Smooth muscle cell (in vitro differentiated cells): ENCODE data around the gene CAPS. TPM values are rescaled to one million over a fixed set of nuclear protein-coding genes. Genes with fewer than 3 reads are reported as not detected.

ENCODE experiments used
- DNase-seq: peaks from one replicate; lab custom pipeline; 2025; ENCODE audit not compliant: unreplicated experiment; lab: John Stamatoyannopoulos, UW
- H2AFZ ChIP-seq: fragments of 200-600 bp; sonication (generic); 2 replicates; pipeline ENCODE4 v1.6.0; 2016; ENCODE audit warnings: antibody characterized with exemption, low read depth, mild to moderate bottlenecking
- H3F3A ChIP-seq: fragments of 200-600 bp; sonication (generic); 2 replicates; pipeline ENCODE4 v1.6.0; 2017; ENCODE audit warnings: antibody characterized with exemption, low read depth
- H3K27ac ChIP-seq: fragments of 200-600 bp; sonication (generic); 2 replicates; pipeline ENCODE4 v1.5.1; 2016; ENCODE audit warnings: low read depth, mild to moderate bottlenecking
- H3K27me3 ChIP-seq: fragments of 200-600 bp; sonication (generic); 2 replicates; pipeline ENCODE4 v1.6.1; 2016; ENCODE audit warnings: low read depth, mild to moderate bottlenecking
- H3K36me3 ChIP-seq: fragments of 200-600 bp; sonication (generic); 2 replicates; pipeline ENCODE4 v1.5.1; 2016; ENCODE audit warnings: low read depth
- H3K4me1 ChIP-seq: fragments of 200-600 bp; sonication (generic); 2 replicates; pipeline ENCODE4 v1.5.1; 2016; ENCODE audit warnings: low read depth
- H3K4me2 ChIP-seq: fragments of 200-600 bp; sonication (generic); 2 replicates; pipeline ENCODE4 v1.6.0; 2016; ENCODE audit warnings: mild to moderate bottlenecking
- H3K4me3 ChIP-seq: fragments of 200-600 bp; sonication (generic); 2 replicates; pipeline ENCODE4 v1.5.1; 2016; ENCODE audit warnings: mild to moderate bottlenecking
- H3K79me2 ChIP-seq: fragments of 200-600 bp; sonication (generic); 2 replicates; pipeline ENCODE4 v1.6.0; 2016; ENCODE audit warnings: low read depth, mild to moderate bottlenecking
- H3K9ac ChIP-seq: fragments of 200-600 bp; sonication (generic); 2 replicates; pipeline ENCODE4 v1.6.0; 2016; ENCODE audit warnings: low read depth
- H3K9me3 ChIP-seq: fragments of 200-600 bp; sonication (generic); replicated peaks from 2 replicates; pipeline ENCODE4 v1.5.1; 2016; ENCODE audit warnings: low read depth
- H4K20me1 ChIP-seq: fragments of 200-600 bp; sonication (generic); 2 replicates; pipeline ENCODE4 v1.6.0; 2016; ENCODE audit warnings: low read depth
- WGBS: methylation state at CpG from one replicate; pipeline ENCODE4 v1.1.7; 2016; ENCODE audit warnings: low lambda C conversion rate; 5-methylcytosine and 5-hydroxymethylcytosine counted together
- polyA plus RNA-seq: library from polyadenylated mRNA; unstranded; fragments of >200 nt; fragmentation: Nextera tagmentation; extraction: Ambion mirVana; gene quantifications from 2 replicates; pipeline ENCODE4 v1.2.1, GENCODE V29; 2016
- total RNA-seq: library from RNA; depleted of rRNA; stranded (reverse); fragments of >200 nt; gene quantifications from 2 replicates; pipeline ENCODE4 v1.2.3, GENCODE V29; 2014
- TF ChIP-seq, protein P1 (sequence below): fragments of 200-600 bp; sonication (generic); IDR thresholded peaks from 2 replicates; pipeline ENCODE4 v1.5.1; 2017; ENCODE audit warnings: borderline replicate concordance, mild to moderate bottlenecking, antibody characterized with exemption; ENCODE audit not compliant: insufficient read depth, poor library complexity, severe bottlenecking

CAPS gene
- total and polyA plus RNA-seq, 2 experiments from 2014 or later, result 5.1 to 17.3 TPM

GRCh38 chr19:5917431-5918107 lies 3.5 kb downstream of the CAPS start:
- no peak overlapping the region for H3K9ac ChIP-seq
- H3F3A ChIP-seq, result no peaks in the 10 kb centered on the region
- no peaks in the 10 kb centered on the region for H3K27me3 ChIP-seq
- no peaks in the 10 kb centered on the region for H3K9me3 ChIP-seq
- no peaks in the 10 kb centered on the region for H3K79me2 ChIP-seq
- H3K4me2 ChIP-seq, result no peak overlapping the region
- no peaks in the 10 kb centered on the region for H4K20me1 ChIP-seq
- H3K4me1 ChIP-seq, result no peaks in the 10 kb centered on the region
- no peaks in the 10 kb centered on the region for H3K36me3 ChIP-seq
- H3K27ac ChIP-seq, result no peak overlapping the region
- H2AFZ ChIP-seq, result no peak overlapping the region
- no peak overlapping the region for H3K4me3 ChIP-seq
- TF ChIP-seq, protein P1, sequence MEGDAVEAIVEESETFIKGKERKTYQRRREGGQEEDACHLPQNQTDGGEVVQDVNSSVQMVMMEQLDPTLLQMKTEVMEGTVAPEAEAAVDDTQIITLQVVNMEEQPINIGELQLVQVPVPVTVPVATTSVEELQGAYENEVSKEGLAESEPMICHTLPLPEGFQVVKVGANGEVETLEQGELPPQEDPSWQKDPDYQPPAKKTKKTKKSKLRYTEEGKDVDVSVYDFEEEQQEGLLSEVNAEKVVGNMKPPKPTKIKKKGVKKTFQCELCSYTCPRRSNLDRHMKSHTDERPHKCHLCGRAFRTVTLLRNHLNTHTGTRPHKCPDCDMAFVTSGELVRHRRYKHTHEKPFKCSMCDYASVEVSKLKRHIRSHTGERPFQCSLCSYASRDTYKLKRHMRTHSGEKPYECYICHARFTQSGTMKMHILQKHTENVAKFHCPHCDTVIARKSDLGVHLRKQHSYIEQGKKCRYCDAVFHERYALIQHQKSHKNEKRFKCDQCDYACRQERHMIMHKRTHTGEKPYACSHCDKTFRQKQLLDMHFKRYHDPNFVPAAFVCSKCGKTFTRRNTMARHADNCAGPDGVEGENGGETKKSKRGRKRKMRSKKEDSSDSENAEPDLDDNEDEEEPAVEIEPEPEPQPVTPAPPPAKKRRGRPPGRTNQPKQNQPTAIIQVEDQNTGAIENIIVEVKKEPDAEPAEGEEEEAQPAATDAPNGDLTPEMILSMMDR, result no peak
- no peak for DNase-seq
- 97% methylated on average over 31 of the region's 36 CpGs for WGBS

DNA sequence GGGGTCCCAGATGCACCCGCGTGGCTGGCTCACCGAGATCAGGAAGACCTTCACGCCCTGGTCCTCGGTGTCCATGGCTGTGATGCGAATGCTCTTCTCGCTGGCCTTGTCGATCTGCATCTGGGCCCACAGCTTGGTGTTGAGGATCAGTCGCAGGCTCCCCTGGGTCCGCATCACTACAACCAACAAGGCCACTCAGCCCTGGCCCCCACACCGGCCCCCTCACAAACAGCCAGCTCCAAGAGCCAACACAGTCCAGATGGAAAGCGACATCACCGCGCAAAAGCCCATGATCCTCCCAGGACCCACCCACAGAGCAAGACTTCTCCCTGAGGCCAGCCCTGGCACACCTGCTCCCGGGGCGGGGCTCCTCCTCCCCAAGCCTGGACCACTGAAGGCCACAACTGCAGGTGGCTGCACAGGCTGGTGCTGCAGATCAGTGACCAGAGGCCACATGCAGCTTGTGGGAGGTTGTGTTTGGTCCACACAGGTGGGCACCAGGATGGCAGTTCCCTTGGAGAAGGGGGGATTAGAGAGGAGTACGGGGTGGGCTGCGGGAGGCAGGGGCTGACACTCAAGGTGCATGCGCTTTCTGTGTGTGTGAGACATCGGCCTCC lies 4.5 kb downstream of the CAPS start:
- no peak overlapping the region for H3K4me2 ChIP-seq
- no peak overlapping the region for H3K4me3 ChIP-seq
- no peak for DNase-seq

DNA sequence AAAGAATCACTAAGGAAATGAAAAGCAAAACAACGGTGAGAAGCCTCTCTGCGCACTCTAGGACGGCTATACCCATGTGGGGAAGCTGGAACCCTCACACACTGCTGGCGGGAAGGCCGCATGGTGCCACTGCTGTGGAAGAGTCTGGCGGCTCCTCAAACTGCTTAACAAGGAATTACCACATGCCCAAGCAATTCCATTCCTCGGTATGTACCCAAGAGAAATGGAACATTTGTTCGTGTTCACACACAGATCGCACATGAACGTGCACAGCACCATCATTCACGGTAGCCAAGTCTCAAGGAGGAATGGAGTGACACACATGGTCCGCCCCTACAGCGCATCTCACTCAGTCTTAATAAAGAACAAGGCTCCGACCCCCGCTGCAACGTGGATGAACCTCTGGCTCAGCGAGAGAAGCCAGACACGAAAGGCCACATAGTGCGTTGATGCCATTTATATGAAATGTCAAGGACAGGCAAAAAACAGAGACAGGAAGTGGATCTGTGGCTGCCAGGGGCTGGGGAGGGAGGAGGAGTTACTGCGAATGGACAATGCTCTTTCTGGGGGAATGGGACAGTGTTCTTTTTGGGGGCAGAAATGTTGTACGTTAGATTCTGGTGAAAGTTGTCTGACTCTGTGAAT lies 7.6 kb downstream of the CAPS start:
- no peak overlapping the region for H3K4me3 ChIP-seq
- no peaks in the 10 kb centered on the region for H3F3A ChIP-seq
- no peak overlapping the region for H3K9ac ChIP-seq
- TF ChIP-seq, protein P1, result no peak
- no peaks in the 10 kb centered on the region for H3K36me3 ChIP-seq
- no peaks in the 10 kb centered on the region for H3K27me3 ChIP-seq
- H3K4me1 ChIP-seq, result no peaks in the 10 kb centered on the region
- H4K20me1 ChIP-seq, result no peaks in the 10 kb centered on the region
- H3K27ac ChIP-seq, result no peak overlapping the region
- H3K79me2 ChIP-seq, result no peaks in the 10 kb centered on the region
- 94% methylated on average over 21 of the region's 21 CpGs for WGBS
- no peaks in the 10 kb centered on the region for H3K9me3 ChIP-seq
- DNase-seq, result no peak
- no peak overlapping the region for H2AFZ ChIP-seq
- no peak overlapping the region for H3K4me2 ChIP-seq

More for the DNA sequence above, 4.5 kb downstream of the CAPS start:
- Histone ChIP-seq H3K36me3 (no peaks in the 10 kb centered on the region), H3K79me2 (no peaks in the 10 kb centered on the region), H3K4me1 (no peaks in the 10 kb centered on the region), H4K20me1 (no peaks in the 10 kb centered on the region), H3K27ac (no peak overlapping the region), H3K9me3 (no peaks in the 10 kb centered on the region), H3K27me3 (no peaks in the 10 kb centered on the region), H3K9ac (no peak overlapping the region), H2AFZ (no peak overlapping the region), H3F3A (no peaks in the 10 kb centered on the region)
- 98% methylated on average over 20 of the region's 20 CpGs for WGBS
- TF ChIP-seq, protein P1, result no peak

DNA sequence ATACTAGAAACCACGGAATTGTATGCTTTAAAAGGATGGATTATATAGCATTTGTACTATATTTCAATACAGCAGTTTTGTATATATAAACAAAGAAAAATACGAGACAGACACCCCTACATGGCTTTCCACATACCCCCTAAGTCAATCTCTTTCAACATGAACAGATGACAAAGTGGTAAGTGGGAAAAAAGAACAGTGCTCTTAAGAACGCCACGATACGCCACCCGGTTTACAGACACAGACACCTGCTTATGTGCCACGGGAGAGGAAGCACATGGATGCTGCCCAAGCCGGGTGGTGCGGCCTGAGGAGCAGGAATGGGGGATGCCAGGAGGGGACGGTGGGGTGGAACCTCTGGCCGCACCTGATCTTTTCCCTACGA lies 8.1 kb downstream of the CAPS start:
- H3K9me3 ChIP-seq, result no peaks in the 10 kb centered on the region
- DNase-seq, result no peak
- H3K9ac ChIP-seq, result no peak overlapping the region
- H3K79me2 ChIP-seq, result no peaks in the 10 kb centered on the region
- no peak overlapping the region for H3K4me3 ChIP-seq
- TF ChIP-seq, protein P1, result no peak
- no peak overlapping the region for H2AFZ ChIP-seq
- H4K20me1 ChIP-seq, result no peaks in the 10 kb centered on the region
- H3F3A ChIP-seq, result no peaks in the 10 kb centered on the region
- no peaks in the 10 kb centered on the region for H3K4me1 ChIP-seq
- 99% methylated on average over 12 of the region's 12 CpGs for WGBS
- no peaks in the 10 kb centered on the region for H3K36me3 ChIP-seq
- H3K27me3 ChIP-seq, result no peaks in the 10 kb centered on the region
- H3K27ac ChIP-seq, result no peak overlapping the region
- no peak overlapping the region for H3K4me2 ChIP-seq
